HG02642 (cell line): ENCODE results near the gene MAP3K9.
"Not testable (repeated sequence)": the region's sequence is repeated elsewhere in the genome, so short reads cannot be mapped to it uniquely, and the experiment has no call there.

Experiments used
- ATAC-seq: cut with Tn5 transposase; IDR thresholded peaks from one replicate; pipeline ENCODE4 v1.9.1; 2021; ENCODE audit warnings: mild to moderate bottlenecking; ENCODE audit not compliant: unreplicated experiment, poor library complexity

MAP3K9 gene

DNA sequence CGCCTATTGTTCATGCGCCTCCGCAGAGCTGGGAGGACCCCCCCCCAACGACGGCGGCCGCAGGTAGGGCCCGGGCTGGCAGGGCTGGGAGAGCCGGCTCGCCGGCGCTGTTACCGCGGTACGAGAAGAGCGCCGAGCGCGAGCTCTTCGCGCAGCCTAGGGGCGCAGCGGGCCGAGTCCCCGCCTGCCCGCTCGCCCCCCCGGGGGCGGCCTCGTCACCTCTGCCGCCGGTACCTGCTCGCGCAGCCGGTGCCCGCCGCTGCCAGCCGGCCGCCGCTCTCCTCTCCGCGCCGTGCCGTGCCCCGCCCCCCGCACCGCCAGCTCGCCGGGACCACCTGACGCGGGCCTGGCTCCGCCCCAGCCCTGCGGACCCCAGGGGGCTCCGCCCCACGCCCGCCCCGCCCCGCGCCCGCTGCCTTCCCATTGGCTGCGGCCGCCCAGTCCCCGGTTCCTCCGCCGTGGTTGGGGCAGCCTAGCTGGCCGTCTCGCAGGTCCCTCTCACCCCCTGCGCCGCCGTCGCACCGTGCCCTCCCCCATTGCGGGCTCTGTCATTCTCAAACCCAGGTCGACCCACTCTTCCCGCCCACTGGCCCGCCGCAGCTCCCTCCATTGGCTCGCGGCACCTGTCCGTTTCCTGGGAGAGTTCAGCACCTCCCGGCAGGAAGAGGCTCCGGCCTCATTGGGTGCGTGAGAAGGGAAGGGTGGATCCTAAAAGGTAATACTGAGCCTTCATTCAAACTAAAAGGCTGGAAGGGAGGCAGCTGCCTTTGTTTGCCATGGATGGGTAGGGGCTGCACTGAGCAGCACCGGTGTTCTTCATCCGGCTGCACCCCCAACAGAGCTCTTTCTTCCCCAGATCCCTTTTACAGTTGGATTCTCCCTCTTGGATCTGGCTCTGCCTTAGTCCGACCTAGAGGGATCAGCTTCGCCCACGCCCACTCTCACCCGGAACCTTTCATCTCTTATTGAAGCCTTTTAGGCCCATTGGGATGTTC lies at the start of gene MAP3K9:
TSS of gene MAP3K9 (minus strand) at position 289 of the 995 bp plus-strand sequence. CDS start 342 bp downstream, outside the sequence.
- peak; percentile 89 for ATAC-seq

DNA sequence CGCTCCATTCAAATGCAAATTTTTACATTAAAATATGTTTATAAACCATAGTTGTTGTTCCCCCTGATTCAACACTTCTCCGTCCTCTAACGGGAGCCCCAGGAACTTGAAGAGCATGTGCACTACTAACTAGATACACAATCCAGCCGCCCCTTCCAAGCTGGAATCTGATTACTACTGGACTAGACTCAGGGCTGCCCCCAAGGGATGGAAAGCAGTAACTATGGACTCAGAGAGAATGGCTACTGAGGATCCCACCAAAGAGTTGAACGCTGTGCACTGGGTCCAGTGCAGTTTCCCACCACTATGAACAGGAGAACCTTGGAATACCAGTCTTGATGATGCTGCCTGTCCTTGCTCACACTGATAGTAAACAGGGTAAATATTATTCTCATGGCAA lies 49.3 kb upstream of the MAP3K9 start:
- ATAC-seq: no peak

DNA sequence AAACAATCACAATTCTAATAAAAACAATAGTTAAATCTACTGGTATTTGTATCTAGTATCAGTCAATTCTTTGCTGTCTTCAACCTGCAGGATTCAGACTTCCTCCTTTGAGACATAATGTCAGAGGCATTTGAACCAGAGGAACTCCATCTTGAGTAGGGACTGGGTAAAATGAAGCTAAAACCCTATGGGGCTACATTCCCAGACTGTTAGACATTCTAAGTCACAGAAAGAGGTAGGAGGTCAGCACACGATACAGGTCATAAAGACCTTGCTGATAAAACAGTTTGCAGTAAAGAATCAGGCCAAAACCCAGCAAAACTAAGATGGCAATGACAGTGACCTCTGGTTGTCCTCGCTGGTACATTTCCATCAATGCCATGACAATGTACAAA lies 48.2 kb upstream of the MAP3K9 start:
- ATAC-seq: no peak

DNA sequence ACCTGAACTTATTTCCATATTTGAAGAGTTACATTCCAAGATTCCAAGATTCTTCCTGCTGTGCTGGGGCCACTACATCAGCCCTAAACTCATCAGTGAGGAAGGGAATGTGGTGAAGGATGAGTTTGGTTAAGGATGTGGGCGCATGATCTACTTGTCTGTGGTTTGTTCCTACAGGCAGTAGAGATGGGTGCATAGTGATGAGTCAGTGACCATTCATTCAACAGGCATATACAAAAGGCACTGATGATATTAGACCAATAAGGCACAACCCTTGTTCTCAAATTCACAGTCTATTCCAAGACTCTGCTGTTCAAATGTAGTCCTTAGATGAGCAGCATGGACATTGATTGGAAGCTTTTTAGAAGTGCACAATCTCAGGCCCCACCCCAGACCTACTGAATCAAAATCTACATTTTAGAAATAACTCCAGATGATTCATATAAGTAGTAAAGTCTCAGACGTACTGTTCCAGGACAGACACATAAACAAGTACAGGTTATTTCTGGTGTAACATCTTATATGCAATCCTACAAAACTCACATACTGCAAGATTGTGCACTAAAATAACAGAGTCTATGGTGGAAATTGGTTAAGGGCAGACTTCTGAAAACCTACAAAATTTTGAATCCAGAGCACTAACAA lies 47.7 kb upstream of the MAP3K9 start:
- no peak for ATAC-seq

DNA sequence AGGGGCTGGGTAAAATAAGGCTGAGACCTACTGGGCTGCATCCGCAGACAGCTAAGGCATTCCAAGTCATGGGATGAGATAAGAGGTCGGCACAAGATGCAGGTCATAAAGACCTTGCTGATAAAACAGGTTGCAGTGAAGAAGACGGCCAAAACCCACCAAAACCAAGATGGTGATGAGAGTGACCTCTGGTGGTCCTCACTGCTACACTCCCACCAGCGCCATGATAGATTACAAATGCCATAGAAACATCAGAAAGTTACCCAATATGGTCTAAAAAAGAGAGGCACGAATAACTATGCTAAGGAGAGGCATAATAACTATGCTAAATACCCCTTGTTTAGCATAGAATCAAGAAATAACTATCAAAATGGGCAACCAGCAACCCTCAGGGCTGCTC lies 46.2 kb upstream of the MAP3K9 start:
- no peak for ATAC-seq

DNA sequence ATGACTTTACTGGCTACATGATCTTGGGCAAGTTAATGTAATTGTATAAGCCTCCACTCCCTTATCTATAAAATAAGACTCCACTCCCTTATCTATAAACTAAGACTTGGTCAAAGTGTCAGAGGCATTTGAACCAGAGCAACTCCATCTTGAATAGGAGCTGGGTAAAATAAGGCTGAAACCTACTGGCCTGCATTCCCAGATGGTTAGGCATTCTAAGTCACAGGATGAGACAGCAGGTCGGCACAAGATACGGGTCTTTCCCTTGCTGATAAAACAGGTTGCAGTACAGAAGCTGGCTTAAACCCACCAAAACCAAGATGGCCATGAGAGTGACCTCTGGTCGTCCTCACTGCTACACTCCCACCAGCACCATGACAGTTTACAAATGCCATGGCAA lies 44.3 kb upstream of the MAP3K9 start:
- not testable (repeated sequence) for ATAC-seq

DNA sequence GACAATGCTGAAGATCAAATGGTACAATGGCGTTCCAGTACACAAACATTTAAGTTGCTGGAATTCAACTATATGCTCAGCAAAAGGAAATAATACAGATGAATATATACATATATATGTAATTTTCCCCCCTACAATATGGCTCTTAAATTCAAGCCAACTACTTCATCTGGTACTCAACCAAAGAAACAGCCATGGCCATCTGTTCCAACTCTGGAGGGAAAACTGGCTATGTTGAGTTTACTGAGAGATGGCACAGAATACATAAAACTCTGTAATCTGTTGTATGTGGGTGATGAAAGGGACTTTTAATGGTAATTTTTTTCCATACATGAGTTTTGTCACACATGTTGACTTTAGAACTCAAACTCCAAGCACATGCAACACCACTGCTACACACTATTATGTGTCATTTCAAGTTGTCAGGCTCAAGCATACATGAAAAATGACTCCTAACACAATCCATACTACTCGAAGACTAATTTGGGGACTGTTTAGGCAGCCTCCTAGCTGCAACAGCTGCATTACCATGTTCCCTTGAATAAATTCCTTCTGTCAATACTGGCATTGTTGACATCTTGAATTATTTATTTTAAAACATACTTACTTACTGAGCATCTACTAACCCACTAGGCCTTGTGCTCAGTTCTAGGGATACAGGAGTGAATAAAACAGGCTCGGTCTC lies 38.2 kb upstream of the MAP3K9 start:
- ATAC-seq: no peak

DNA sequence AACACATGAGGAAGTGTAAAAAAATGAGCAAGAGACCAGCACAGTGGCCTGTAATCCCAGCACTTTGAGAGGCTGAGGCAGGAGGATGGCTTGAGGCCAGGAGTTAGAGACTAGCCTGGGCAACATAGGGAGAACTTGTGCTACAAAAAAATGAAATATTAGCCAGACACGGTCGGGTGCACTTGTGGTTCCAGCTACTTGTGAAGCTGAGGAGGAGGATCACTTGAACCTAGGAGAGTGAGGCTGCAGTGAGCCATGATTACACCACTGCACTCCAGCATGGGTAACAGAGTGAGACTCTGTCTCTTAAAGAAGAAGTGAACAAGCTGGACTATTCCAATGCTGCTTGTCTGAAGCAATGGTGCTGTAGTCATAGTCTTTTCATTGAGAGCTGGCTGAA lies 36.3 kb upstream of the MAP3K9 start:
- ATAC-seq: no peak

DNA sequence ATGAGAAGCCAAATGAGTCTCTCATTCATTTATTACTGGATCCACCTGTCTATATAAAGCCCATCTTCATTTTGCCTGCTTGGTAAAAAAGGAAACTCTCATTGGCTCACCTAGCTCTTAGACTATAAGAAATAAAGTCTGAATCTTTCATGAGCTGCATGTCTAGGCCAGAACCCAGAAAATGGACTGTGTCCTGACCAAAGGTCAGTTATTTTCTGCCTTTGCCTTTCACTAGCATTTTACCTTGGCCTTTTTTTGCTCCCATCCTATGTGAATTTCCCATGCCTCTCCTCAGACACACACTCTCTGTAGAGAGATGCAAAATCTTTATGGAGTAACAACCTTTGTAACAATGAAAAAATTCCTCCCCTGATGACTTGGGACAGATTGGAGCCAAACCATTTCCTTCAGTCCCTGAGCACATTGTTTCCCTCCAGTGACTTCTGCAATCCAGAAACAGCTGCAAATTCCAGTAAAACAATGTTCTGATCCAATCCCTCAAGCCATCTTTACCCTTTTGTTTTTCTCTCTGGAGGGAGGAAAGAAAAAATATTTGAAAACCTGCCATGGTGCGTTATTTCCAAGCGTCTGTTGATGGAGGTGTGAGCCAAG lies 33.6 kb upstream of the MAP3K9 start:
- ATAC-seq: no peak

DNA sequence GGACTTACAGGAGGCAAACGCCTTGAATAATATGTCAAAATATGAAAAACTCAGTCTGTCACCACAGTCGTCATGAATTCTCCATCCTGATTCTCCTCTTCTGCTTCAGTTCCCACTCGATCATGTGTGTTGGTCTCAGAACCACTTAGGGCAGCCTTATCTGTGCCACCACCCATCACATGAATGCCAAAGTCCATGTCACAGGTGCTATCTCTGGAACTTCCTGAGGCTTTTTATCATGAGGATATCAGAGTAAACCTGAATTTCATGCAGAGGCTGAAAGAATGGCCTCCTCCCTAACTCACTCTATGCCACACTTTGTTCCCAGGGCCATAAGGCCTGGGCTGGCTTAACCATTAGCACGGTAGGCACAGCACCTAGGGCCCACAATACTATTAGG lies 28.8 kb upstream of the MAP3K9 start:
- ATAC-seq: no peak

DNA sequence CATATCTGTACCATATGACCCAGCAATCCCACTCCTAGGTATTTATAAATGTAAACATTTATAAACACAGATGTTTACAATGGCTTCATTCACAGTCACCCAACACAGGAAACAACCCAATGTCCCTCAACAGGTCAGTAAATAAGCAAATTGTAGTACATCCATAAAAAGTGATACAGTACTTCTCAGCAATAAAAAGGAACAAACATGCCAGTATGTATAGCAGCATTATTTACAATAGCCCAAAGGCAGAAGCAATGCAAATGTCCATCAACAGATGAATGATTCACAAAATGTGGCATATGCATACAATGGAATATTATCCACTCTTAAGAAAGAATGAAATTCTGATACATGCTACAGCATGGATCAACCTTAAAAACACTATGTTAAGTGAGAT lies 27.6 kb upstream of the MAP3K9 start:
- no peak for ATAC-seq

DNA sequence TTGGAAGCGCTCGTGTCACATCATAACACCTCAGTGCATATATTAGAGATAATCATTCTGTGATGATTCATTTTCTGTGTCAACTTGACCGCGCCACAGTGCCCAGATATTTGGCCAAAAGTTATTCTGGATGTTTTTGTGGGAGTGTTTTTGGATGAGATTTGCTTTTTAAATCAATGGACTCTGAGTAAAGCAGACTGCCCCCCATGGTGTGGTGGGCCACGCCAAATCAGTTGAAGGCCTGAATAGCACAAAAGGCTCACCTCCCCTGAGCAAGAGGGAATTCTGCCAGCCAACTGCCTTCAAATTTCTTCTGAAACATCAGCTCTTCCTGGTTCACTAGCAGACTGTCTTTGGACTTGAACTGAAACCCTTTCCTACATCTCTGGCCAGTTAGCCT lies 24.6 kb upstream of the MAP3K9 start:
- no peak for ATAC-seq

DNA sequence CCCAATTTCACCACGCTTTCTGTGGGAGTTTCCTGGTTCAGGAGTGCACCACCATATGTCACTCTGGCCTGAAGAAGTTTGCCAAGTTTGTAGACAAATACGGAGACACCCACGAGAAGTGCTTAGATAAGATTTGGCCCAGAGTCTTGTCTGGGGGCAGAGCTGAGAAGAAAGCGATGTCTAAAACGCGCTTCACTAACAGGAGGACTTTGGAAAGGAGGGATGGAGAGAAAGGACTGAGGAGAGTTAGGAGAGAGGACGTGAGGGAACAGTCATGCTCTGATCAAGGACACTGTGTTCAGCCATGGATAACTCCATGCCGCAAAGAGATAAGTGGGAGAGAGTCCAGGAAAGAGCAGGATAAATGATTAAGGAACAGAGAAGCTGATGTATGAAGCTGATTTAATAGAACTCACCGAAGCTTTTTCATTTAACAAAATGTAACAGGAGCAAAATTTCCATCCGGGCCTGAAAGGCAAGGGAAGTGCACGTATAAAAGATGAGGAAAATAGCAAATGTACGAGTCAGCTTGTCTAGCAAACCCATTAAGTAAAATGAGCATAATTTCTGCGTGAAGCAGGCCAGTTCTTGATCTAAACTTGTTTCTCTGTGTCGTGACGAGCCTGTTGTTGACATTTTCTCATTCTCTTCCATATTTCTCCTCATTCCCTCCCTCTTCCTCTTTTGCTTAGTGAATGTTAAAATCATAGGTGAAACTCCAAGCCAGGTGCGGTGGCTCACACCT lies 23.4 kb upstream of the MAP3K9 start:
- no peak for ATAC-seq

DNA sequence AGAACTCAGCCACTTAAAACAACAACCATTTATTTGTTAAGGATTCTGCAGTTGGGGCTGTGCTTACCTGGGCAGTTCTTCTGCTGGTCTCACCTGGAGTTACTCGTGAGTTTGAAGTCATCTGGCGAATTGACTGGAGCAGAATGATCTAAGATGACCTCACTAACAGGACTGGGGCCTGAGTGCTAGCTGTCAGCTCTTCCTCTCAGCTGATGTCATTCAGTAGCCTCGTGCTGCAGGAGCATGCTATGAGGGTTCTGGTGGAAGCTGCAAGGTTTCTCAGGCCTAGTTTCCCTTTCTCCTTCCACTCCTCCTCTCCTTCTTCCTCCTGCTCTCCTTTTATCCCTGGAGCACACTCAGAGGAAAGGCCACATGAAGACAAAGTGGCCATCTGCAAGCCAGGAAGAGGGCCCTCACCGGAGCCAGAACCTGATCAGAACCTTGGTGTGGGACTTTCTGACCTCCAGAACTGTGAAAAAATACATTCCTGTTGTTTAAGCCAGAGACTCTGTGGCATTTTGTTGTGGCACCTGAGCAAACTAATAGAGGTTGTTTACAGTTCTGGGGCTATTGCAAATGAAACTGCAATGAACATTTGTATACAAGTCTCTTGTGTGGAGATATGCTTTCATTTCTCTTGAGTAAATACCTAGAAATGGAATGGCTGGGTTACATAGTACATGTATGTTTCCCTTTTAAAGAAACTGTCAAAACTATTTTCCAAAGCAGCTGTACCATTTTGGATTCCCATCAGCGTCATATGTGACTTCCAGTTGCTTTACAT lies 21.9 kb upstream of the MAP3K9 start:
- ATAC-seq: no peak

DNA sequence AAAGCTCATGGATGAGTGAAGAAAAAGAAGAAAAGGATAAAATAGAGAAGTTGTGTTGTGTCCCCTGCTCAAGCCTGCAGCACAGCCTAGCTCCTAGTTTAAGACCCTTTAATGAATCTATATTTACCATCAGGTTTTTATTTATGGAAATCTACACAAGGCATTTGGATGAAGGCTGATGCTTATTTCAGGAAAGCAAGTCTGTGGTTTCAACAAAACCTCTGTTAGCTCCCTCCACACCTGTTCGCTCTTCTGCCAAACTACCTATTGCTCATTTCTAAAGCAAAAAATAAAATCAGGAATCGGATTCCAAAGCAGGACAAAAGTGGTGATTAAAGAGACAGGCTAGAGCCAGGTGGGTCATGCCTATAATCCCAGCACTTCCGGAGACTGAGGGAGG lies 18.9 kb upstream of the MAP3K9 start:
- ATAC-seq: no peak

DNA sequence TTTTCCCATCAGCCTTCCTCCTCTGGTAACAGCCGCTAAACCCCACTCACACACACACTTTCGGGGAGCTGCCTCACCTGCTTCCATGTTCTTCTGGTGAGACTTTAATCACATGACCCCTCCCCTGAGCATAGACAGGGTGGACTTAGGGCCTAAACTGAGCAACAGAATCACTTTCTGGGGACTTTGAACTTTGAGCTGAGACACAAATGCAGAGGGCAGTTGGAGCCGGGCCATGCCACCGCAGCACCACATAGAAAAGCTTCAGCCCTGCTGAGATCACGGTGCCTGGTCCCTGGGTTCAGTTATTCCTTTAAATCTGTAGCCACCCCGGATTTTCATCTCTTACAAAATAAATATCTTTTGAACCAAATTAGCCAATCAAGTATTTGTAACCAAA lies 18.4 kb upstream of the MAP3K9 start:
- no peak for ATAC-seq

DNA sequence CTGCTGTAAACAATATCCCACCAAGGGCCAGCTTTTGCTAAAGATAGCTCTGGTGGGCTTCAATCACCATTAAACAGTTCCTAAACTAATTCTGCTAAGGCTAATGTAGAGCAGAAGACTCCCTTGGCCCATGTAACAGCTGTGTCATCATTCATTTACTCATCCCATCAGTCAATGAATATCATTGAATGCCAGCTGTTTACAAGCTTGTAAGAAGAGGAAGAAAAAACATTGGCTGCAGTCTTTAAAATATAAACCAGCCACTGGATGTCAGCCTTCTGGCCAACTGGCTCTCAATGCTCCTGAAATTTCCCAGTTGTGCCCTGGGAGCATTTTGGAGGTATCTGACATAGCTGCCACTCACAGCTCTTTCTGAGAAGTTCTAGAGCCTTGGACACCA lies 18.0 kb upstream of the MAP3K9 start:
- ATAC-seq: no peak

DNA sequence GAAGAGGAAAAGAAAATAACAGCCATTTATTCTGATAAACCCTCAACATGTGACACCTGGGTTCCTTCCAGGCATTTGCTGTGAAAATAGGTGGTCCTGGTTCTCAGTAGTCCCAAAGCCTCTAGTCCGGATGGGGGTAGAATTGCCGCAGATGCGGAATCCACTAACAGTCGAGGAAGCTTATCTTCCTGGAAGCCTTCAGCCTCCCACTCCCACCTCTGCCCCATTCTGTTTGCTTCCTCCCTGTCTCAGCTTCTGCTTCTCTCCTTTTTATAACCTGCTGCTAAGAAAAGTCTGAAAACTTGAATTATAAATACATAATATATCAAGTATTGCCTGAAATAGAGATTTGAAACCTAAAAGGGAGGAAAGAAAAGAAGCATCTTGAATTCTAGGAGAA lies 14.0 kb upstream of the MAP3K9 start:
- ATAC-seq: no peak

DNA sequence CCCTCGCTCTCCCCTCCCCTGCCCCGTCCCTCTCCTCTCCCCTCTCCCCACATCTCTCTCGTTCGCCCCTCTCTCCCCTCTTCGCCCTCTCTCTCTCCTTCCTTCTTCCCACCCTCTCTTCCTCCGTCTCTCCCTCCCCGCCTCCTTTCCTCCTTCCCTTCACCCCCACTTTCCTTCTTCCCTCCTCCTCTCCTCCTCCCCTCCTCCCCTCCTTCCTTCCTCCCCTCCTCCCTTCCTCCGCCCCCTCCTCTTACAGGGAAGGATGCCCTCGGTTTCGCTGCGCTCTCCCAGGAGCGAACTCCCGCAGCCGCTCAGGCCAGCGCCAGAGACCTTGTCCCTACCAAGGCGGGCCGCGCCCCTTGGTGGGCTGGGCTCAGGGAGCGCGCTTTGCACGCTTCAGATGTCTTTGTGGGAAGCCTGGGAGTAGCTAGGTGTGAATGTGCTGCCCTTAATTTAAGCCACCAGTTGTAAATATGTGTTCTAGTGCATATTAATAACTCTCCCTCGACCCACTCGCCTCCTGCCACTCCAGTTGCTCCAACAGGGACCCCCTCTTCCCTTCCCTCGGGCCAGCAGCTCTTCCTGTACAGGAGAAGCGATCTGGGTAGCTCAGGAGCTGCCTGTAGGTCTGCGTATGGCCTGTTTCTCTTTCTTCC lies 13.3 kb upstream of the MAP3K9 start:
- ATAC-seq: no peak
